ENCODE data around the gene FARS2. TPM values are rescaled to one million over a fixed set of nuclear protein-coding genes. Genes with fewer than 3 reads are reported as not detected.
A peak's percentile ranks its signal among the peaks of the same experiment; 100 is the strongest.

Gene FARS2
- total and polyA plus RNA-seq, 2 of the 13 experiments (the other 11 are each of a cell fraction or from before 2014, with no cell fraction given) = 15.4 to 26.0 TPM

DNA sequence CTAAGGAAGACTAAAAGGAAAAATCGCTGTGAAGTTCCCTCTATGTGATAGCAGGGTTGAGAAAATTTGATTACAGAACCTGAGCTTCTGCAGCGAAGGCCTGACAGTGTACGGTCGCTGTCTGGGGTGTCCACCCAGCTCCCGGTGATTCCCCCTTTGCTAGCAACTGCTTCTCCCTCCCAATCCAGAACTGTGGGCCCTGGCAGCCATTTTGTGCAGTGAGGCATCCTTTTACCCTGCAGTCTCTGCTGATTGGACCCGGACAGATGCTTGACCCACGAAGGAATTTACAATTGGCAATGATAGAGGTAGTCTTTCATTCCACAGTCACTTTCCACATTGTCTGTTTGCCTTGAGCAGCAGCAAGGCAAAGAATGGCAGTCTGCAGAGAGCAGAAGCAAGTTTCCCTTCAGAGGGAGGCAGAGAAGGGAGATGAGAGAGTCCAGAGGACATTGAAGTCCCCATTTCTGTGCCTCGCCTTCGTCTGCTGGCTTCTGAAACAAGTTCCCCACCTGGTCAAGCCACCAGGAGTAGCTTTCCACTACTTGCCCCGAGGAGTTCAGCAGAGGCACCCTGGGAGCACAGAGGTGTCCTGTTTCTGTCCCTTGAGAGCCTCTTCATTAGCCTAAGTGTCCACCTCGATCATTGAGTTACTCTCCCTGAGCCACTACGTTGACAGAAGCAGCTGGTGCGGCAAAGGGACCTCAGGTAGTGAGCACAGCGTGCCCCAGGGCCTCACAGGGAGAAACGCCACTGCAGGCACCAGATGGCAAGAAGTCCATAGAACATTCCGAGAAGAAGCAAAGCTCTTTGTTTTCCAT, 375.1 kb downstream of the FARS2 start:
- ChIA-PET POLR2A (no interaction called here), CTCF (ENCODE audit: low intra/inter-chr PET ratio, low total read pairs) (no interaction called here)
- no peaks in the 10 kb centered on the region for H3K79me2 ChIP-seq (ENCODE audit: insufficient read depth, low read length)
- ATAC-seq (no peak), FAIRE-seq (no peak), DNase-seq (ENCODE audit: low spot score) (no peak)
- no peak overlapping the region for H3K4me2 ChIP-seq (ENCODE audit: low read depth, low read length)
- TF ChIP-seq IKZF4 (CRISPR knock-in tag; IDR thresholded peaks at IDR 0.05; ENCODE audit: borderline replicate concordance, low read depth, not compliant biosample characterization) (no peak), STAG1 (CRISPR knock-in tag; IDR thresholded peaks at IDR 0.05) (no peak), TCF7L2 (IDR thresholded peaks at IDR 0.05; ENCODE audit: low read depth, low read length) (no peak), MYC (CRISPR knock-in tag; IDR thresholded peaks at IDR 0.05; ENCODE audit: borderline replicate concordance) (no peak), ZC3H13 (CRISPR knock-in tag; IDR thresholded peaks at IDR 0.05) (no peak), PHF20 (CRISPR knock-in tag; IDR thresholded peaks at IDR 0.05) (no peak), MATR3 (CRISPR knock-in tag; IDR thresholded peaks at IDR 0.05) (no peak), ARNTL (CRISPR knock-in tag; IDR thresholded peaks at IDR 0.05) (no peak), RNF2 (conservative IDR thresholded peaks at IDR 0.05; ENCODE audit: low read depth) (no peak), YY1 (IDR thresholded peaks at IDR 0.05; ENCODE audit: insufficient read depth, insufficient replicate concordance, low read depth, low read length) (peak; percentile 85), FOXK2 (IDR thresholded peaks at IDR 0.05) (no peak), ZNF274 (CRISPR knock-in tag; IDR thresholded peaks at IDR 0.05) (no peak), ZBTB8A (CRISPR knock-in tag; IDR thresholded peaks at IDR 0.05; ENCODE audit: borderline replicate concordance, low read depth) (no peak)
- TF ChIP-seq, protein P1, sequence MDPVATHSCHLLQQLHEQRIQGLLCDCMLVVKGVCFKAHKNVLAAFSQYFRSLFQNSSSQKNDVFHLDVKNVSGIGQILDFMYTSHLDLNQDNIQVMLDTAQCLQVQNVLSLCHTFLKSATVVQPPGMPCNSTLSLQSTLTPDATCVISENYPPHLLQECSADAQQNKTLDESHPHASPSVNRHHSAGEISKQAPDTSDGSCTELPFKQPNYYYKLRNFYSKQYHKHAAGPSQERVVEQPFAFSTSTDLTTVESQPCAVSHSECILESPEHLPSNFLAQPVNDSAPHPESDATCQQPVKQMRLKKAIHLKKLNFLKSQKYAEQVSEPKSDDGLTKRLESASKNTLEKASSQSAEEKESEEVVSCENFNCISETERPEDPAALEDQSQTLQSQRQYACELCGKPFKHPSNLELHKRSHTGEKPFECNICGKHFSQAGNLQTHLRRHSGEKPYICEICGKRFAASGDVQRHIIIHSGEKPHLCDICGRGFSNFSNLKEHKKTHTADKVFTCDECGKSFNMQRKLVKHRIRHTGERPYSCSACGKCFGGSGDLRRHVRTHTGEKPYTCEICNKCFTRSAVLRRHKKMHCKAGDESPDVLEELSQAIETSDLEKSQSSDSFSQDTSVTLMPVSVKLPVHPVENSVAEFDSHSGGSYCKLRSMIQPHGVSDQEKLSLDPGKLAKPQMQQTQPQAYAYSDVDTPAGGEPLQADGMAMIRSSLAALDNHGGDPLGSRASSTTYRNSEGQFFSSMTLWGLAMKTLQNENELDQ (CRISPR knock-in tag; IDR thresholded peaks at IDR 0.05; ENCODE audit: borderline replicate concordance) = no peak
- TF ChIP-seq, protein P2, sequence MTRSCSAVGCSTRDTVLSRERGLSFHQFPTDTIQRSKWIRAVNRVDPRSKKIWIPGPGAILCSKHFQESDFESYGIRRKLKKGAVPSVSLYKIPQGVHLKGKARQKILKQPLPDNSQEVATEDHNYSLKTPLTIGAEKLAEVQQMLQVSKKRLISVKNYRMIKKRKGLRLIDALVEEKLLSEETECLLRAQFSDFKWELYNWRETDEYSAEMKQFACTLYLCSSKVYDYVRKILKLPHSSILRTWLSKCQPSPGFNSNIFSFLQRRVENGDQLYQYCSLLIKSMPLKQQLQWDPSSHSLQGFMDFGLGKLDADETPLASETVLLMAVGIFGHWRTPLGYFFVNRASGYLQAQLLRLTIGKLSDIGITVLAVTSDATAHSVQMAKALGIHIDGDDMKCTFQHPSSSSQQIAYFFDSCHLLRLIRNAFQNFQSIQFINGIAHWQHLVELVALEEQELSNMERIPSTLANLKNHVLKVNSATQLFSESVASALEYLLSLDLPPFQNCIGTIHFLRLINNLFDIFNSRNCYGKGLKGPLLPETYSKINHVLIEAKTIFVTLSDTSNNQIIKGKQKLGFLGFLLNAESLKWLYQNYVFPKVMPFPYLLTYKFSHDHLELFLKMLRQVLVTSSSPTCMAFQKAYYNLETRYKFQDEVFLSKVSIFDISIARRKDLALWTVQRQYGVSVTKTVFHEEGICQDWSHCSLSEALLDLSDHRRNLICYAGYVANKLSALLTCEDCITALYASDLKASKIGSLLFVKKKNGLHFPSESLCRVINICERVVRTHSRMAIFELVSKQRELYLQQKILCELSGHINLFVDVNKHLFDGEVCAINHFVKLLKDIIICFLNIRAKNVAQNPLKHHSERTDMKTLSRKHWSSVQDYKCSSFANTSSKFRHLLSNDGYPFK (CRISPR knock-in tag; IDR thresholded peaks at IDR 0.05; ENCODE audit: borderline replicate concordance) = peak; percentile 100
- TF ChIP-seq, protein P3, sequence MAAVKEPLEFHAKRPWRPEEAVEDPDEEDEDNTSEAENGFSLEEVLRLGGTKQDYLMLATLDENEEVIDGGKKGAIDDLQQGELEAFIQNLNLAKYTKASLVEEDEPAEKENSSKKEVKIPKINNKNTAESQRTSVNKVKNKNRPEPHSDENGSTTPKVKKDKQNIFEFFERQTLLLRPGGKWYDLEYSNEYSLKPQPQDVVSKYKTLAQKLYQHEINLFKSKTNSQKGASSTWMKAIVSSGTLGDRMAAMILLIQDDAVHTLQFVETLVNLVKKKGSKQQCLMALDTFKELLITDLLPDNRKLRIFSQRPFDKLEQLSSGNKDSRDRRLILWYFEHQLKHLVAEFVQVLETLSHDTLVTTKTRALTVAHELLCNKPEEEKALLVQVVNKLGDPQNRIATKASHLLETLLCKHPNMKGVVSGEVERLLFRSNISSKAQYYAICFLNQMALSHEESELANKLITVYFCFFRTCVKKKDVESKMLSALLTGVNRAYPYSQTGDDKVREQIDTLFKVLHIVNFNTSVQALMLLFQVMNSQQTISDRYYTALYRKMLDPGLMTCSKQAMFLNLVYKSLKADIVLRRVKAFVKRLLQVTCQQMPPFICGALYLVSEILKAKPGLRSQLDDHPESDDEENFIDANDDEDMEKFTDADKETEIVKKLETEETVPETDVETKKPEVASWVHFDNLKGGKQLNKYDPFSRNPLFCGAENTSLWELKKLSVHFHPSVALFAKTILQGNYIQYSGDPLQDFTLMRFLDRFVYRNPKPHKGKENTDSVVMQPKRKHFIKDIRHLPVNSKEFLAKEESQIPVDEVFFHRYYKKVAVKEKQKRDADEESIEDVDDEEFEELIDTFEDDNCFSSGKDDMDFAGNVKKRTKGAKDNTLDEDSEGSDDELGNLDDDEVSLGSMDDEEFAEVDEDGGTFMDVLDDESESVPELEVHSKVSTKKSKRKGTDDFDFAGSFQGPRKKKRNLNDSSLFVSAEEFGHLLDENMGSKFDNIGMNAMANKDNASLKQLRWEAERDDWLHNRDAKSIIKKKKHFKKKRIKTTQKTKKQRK (IDR thresholded peaks at IDR 0.05; ENCODE audit: low read length) = no peak
- H3K9me3 ChIP-seq (ENCODE audit: low read length) = peaks cover 13% of the 10 kb centered on the region
- no peaks in the 10 kb centered on the region for H4K20me1 ChIP-seq (ENCODE audit: insufficient read depth, low read length)
- intact Hi-C loops (cut with micrococcal nuclease; ENCODE audit: unreplicated experiment) = no loop called here
- no TSS peak for BruUV-seq (replicated peaks)
- H3K36me3 ChIP-seq (replicated peaks in 1 of 2; ENCODE audit: control insufficient read depth in 1 of 2, insufficient read depth in 2 of 2, low read length in 2 of 2) = no peaks in the 10 kb centered on the region
- no peak overlapping the region for H2AFZ ChIP-seq (ENCODE audit: low read length)
- in situ Hi-C loops (cut with HindIII; ENCODE audit: extremely low pct_ligation_motif_present, low pct_unique_long_range_greater_than_20kb) = no loop called here
- H3K27me3 ChIP-seq (ENCODE audit: control insufficient read depth in 1 of 2, insufficient read depth in 2 of 2, low read length in 2 of 2) = no peaks in the 10 kb centered on the region
- no peak overlapping the region for H3K27ac ChIP-seq (ENCODE audit: extremely low read length, insufficient read depth, low read length)
- H3K4me1 ChIP-seq (ENCODE audit: insufficient read depth, low read length) = 0 out of 2 replicates have a peak, but pooled peaks cover 6% of the 10 kb centered on the region
- no peak overlapping the region for H3K9ac ChIP-seq (ENCODE audit: insufficient read depth, low read depth, low read length)
- H3K4me3 ChIP-seq (replicated peaks in 1 of 3; ENCODE audit: insufficient read depth in 1 of 3, low read depth in 2 of 3, low read length in 3 of 3) = no peak overlapping the region
- 85% methylated on average over 16 of the region's 16 CpGs for WGBS (ENCODE audit: low lambda C conversion rate)

All from HepG2 (cell line).